ENCODE results near the gene SLC43A1.
A peak's percentile ranks its signal among the peaks of the same experiment; 100 is the strongest.
"Not testable (repeated sequence)": the region's sequence is repeated elsewhere in the genome, so short reads cannot be mapped to it uniquely, and the experiment has no call there.

SLC43A1 gene

GRCh38 chr11:57542582-57542981, 27.1 kb upstream of the SLC43A1 start:
- Mint-ChIP-seq H3K4me1 (no peaks in the 10 kb centered on the region), H3K27me3 (no peaks in the 10 kb centered on the region), H3K27ac (peak overlapping the region; percentile 29), H3K9me3 (no peaks in the 10 kb centered on the region), H3K4me3 (no peak overlapping the region), H3K36me3 (peaks cover 13% of the 10 kb centered on the region)
- DNase-seq: no peak
- CTCF ChIA-PET: no interaction called here

GRCh38 chr11:57541169-57541568, 25.7 kb upstream of the SLC43A1 start:
- CTCF ChIA-PET: no interaction called here
- Mint-ChIP-seq H3K36me3 (peaks cover 14% of the 10 kb centered on the region), H3K27me3 (no peaks in the 10 kb centered on the region), H3K4me3 (no peak overlapping the region), H3K4me1 (peaks cover under 1% of the 10 kb centered on the region), H3K9me3 (no peaks in the 10 kb centered on the region), H3K27ac (no peak overlapping the region)
- no peak for DNase-seq

- Mint-ChIP-seq H3K4me1 (peaks cover 2% of the 10 kb centered on the region), H3K4me3 (no peak overlapping the region), H3K9me3 (no peaks in the 10 kb centered on the region), H3K27me3 (no peaks in the 10 kb centered on the region), H3K36me3 (peaks cover 14% of the 10 kb centered on the region), H3K27ac (no peak overlapping the region)
- CTCF ChIA-PET: interaction anchor here (1.2 kb wide), 1 partner anchor 14 kb away, joined by 3 read pairs; no protein-coding TSS in a partner anchor
- no peak for DNase-seq
Measured at GRCh38 chr11:57539342-57539741, 23.8 kb upstream of the SLC43A1 start.

- Mint-ChIP-seq H3K4me1 (peaks cover 4% of the 10 kb centered on the region), H3K36me3 (peaks cover 8% of the 10 kb centered on the region), H3K9me3 (no peaks in the 10 kb centered on the region), H3K27ac (no peak within 1 kb of the TSS), H3K27me3 (no peaks in the 10 kb centered on the region), H3K4me3 (no peak within 1 kb of the TSS)
- CTCF ChIA-PET: interaction anchor here (1.3 kb wide), 1 partner anchor 60 kb away, joined by 3 read pairs; no protein-coding TSS in a partner anchor
- no peak for DNase-seq
Measured at GRCh38 chr11:57536947-57537619, 21.6 kb upstream of the SLC43A1 start, which contains the start of gene SMTNL1. SMTNL1 (plus strand) TSS chr11:57537595; CDS start chr11:57542643, 5,048 bp downstream.

GRCh38 chr11:57534449-57534848, 18.9 kb upstream of the SLC43A1 start:
- not testable (repeated sequence) for H3K27me3 Mint-ChIP-seq, H3K9me3 Mint-ChIP-seq, DNase-seq, H3K36me3 Mint-ChIP-seq, H3K4me3 Mint-ChIP-seq, H3K27ac Mint-ChIP-seq
- H3K4me1 Mint-ChIP-seq: peaks cover 23% of the 10 kb centered on the region
- CTCF ChIA-PET: interaction anchor here (1.5 to 1.7 kb wide), 3 partner anchors 33 to 110 kb away, joined by 5 to 7 read pairs (median 6); partner anchors contain the start of gene UBE2L6

GRCh38 chr11:57530596-57531507, 15.3 kb upstream of the SLC43A1 start, which contains the start of gene TIMM10:
TIMM10 (minus strand) TSS chr11:57530754; CDS start chr11:57530189, 565 bp downstream.
- H3K4me3 Mint-ChIP-seq: peak within 1 kb of the TSS; percentile 84
- DNase-seq: peak; percentile 96
- peaks cover 14% of the 10 kb centered on the region for H3K36me3 Mint-ChIP-seq
- H3K27ac Mint-ChIP-seq: peak within 1 kb of the TSS; percentile 93
- H3K27me3 Mint-ChIP-seq: no peaks in the 10 kb centered on the region
- CTCF ChIA-PET: interaction anchor here (1.2 to 7.6 kb wide), 4 partner anchors 14 to 109 kb away, joined by 3 to 306 read pairs (median 4); partner anchors contain the start of gene UBE2L6
- no peaks in the 10 kb centered on the region for H3K9me3 Mint-ChIP-seq
- H3K4me1 Mint-ChIP-seq: peaks cover 44% of the 10 kb centered on the region

- Mint-ChIP-seq H3K4me3 (peak overlapping the region; percentile 84), H3K9me3 (no peaks in the 10 kb centered on the region), H3K36me3 (peaks cover 14% of the 10 kb centered on the region), H3K27ac (peak overlapping the region; percentile 93), H3K27me3 (no peaks in the 10 kb centered on the region), H3K4me1 (peaks cover 44% of the 10 kb centered on the region)
- DNase-seq: peak; percentile 32
- CTCF ChIA-PET: interaction anchor here (1.1 to 7.6 kb wide), 7 partner anchors 13 to 271 kb away, joined by 3 to 306 read pairs (median 4); partner anchors contain the start of genes RTN4RL2 and UBE2L6
Measured at GRCh38 chr11:57530215-57530595, 14.7 kb upstream of the SLC43A1 start.

GRCh38 chr11:57529012-57529411, 13.5 kb upstream of the SLC43A1 start:
- peak overlapping the region; percentile 13 for H3K4me3 Mint-ChIP-seq
- CTCF ChIA-PET: interaction anchor here (1.1 to 7.6 kb wide), 6 partner anchors 35 to 272 kb away, joined by 4 to 306 read pairs (median 12); partner anchors contain the start of genes RTN4RL2 and UBE2L6
- no peak overlapping the region for H3K27ac Mint-ChIP-seq
- no peaks in the 10 kb centered on the region for H3K27me3 Mint-ChIP-seq
- H3K9me3 Mint-ChIP-seq: no peaks in the 10 kb centered on the region
- peaks cover 14% of the 10 kb centered on the region for H3K36me3 Mint-ChIP-seq
- DNase-seq: no peak
- H3K4me1 Mint-ChIP-seq: peaks cover 44% of the 10 kb centered on the region

- Mint-ChIP-seq H3K4me1 (peaks cover 43% of the 10 kb centered on the region), H3K27ac (peak overlapping the region; percentile 73), H3K36me3 (peaks cover 14% of the 10 kb centered on the region), H3K4me3 (no peak overlapping the region), H3K9me3 (no peaks in the 10 kb centered on the region), H3K27me3 (no peaks in the 10 kb centered on the region)
- CTCF ChIA-PET: interaction anchor here (0.6 to 7.6 kb wide), 37 partner anchors 8 to 193 kb away, joined by 3 to 306 read pairs (median 4); partner anchors contain the start of genes RTN4RL2, SLC43A1 and UBE2L6
- DNase-seq: peak; percentile 87
Measured at GRCh38 chr11:57527056-57527631, 11.6 kb upstream of the SLC43A1 start.

- no peak overlapping the region for H3K27ac Mint-ChIP-seq
- H3K27me3 Mint-ChIP-seq: no peaks in the 10 kb centered on the region
- no peak for DNase-seq
- no peaks in the 10 kb centered on the region for H3K9me3 Mint-ChIP-seq
- H3K4me1 Mint-ChIP-seq: peaks cover 15% of the 10 kb centered on the region
- H3K36me3 Mint-ChIP-seq: peaks cover 10% of the 10 kb centered on the region
- CTCF ChIA-PET: interaction anchor here (1.6 to 7.6 kb wide), 3 partner anchors 29 to 178 kb away, joined by 4 to 306 read pairs (median 108); partner anchors contain the start of gene RTN4RL2
- H3K4me3 Mint-ChIP-seq: no peak overlapping the region
Measured at GRCh38 chr11:57523419-57523818, 7.9 kb upstream of the SLC43A1 start.

GRCh38 chr11:57521116-57521515, 5.6 kb upstream of the SLC43A1 start:
- Mint-ChIP-seq H3K4me1 (peaks cover 6% of the 10 kb centered on the region), H3K27ac (no peak overlapping the region), H3K36me3 (no peaks in the 10 kb centered on the region), H3K9me3 (no peaks in the 10 kb centered on the region), H3K27me3 (peaks cover 8% of the 10 kb centered on the region), H3K4me3 (no peak overlapping the region)
- CTCF ChIA-PET: interaction anchor here (0.9 to 9.0 kb wide), 2 partner anchors 27 to 119 kb away, joined by 3 to 115 read pairs; no protein-coding TSS in a partner anchor
- no peak for DNase-seq

GRCh38 chr11:57516061-57516443, 550 bp upstream of the SLC43A1 start:
- Mint-ChIP-seq H3K4me3 (peak overlapping the region; percentile 96), H3K36me3 (peaks cover 9% of the 10 kb centered on the region), H3K27ac (peak overlapping the region; percentile 82), H3K9me3 (no peaks in the 10 kb centered on the region), H3K27me3 (peaks cover 8% of the 10 kb centered on the region), H3K4me1 (peaks cover 34% of the 10 kb centered on the region)
- no peak for DNase-seq
- CTCF ChIA-PET: interaction anchor here (0.8 to 9.0 kb wide), 7 partner anchors 8 to 129 kb away, joined by 3 to 115 read pairs (median 5); no protein-coding TSS in a partner anchor

GRCh38 chr11:57514538-57515331, 767 bp downstream of the SLC43A1 start:
- CTCF ChIA-PET: interaction anchor here (0.9 to 9.0 kb wide), 9 partner anchors 9 to 130 kb away, joined by 3 to 115 read pairs (median 5); no protein-coding TSS in a partner anchor
- H3K36me3 Mint-ChIP-seq: peaks cover 11% of the 10 kb centered on the region
- peak overlapping the region; percentile 86 for H3K27ac Mint-ChIP-seq
- DNase-seq: peak; percentile 77
- peaks cover 8% of the 10 kb centered on the region for H3K27me3 Mint-ChIP-seq
- peaks cover 36% of the 10 kb centered on the region for H3K4me1 Mint-ChIP-seq
- H3K4me3 Mint-ChIP-seq: peak overlapping the region; percentile 96
- H3K9me3 Mint-ChIP-seq: no peaks in the 10 kb centered on the region

All from activated naive CD4-positive, alpha-beta T cell treated with anti-CD3 and anti-CD28 coated beads, Interleukin-2, amount 10 ng/mL, durations not matched to agents 7 days and 5 days (primary cell).